HUES48 (cell line): ENCODE data around the gene SLC19A1.

ENCODE experiments used
- H3K27ac ChIP-seq: one replicate; pipeline ENCODE4 v1.7.0; 2013; ENCODE audit warnings: low read depth, low read length, inconsistent platforms
- H3K27me3 ChIP-seq: 2 replicates; pipeline ENCODE4 v1.6.1; 2013; ENCODE audit warnings: mild to moderate bottlenecking, low read length; ENCODE audit not compliant: control insufficient read depth, insufficient read depth
- H3K36me3 ChIP-seq: 2 replicates; pipeline ENCODE4 v1.6.1; 2013; ENCODE audit warnings: low read length; ENCODE audit not compliant: control insufficient read depth, insufficient read depth
- H3K4me1 ChIP-seq: 2 replicates; pipeline ENCODE4 v1.6.1; 2013; ENCODE audit warnings: mild to moderate bottlenecking, low read length; ENCODE audit not compliant: control insufficient read depth, insufficient read depth
- H3K4me3 ChIP-seq: 2 replicates; pipeline ENCODE4 v1.5.1; 2013; ENCODE audit warnings: mild to moderate bottlenecking, low read depth, low read length
- H3K9ac ChIP-seq: 2 replicates; pipeline ENCODE4 v1.6.1; 2013; ENCODE audit warnings: mild to moderate bottlenecking, low read depth, low read length, moderate library complexity
- H3K9me3 ChIP-seq: 2 replicates; pipeline ENCODE4 v1.6.1; 2013; ENCODE audit warnings: low read length; ENCODE audit not compliant: control insufficient read depth, insufficient read depth

SLC19A1 gene

GRCh38 chr21:45448283-45448809, 93.9 kb downstream of the SLC19A1 start:
- no peaks in the 10 kb centered on the region for H3K4me1 ChIP-seq
- peaks cover 14% of the 10 kb centered on the region for H3K36me3 ChIP-seq
- H3K4me3 ChIP-seq = no peak overlapping the region
- no peak overlapping the region for H3K27ac ChIP-seq
- H3K9me3 ChIP-seq = peaks cover 5% of the 10 kb centered on the region; the same call in 1 of the 2 replicates
- no peak overlapping the region for H3K9ac ChIP-seq
- no peaks in the 10 kb centered on the region for H3K27me3 ChIP-seq
